ENCODE data around the gene DAB2IP. TPM values are rescaled to one million over a fixed set of nuclear protein-coding genes. Genes with fewer than 3 reads are reported as not detected.

Gene DAB2IP
- total and polyA plus RNA-seq, 2 of the 4 experiments (the other 2 are of a cell fraction), result 5.6 to 17.2 TPM

GRCh38 chr9:121673576-121673975 is 22.1 kb downstream of the DAB2IP start:
- Histone ChIP-seq H3K4me2 (ENCODE audit: low read depth, low read length) (no peak overlapping the region), H2BK120ac (ENCODE audit: low read depth, low read length) (no peak overlapping the region), H2AFZ (replicated peaks; ENCODE audit: low read length, poor library complexity) (no peak overlapping the region), H4K5ac (ENCODE audit: low read depth, low read length) (no peak overlapping the region), H3K9me1 (ENCODE audit: insufficient read depth, low read length) (peaks cover 22% of the 10 kb centered on the region), H3K14ac (replicated peaks; ENCODE audit: low read depth, low read length) (no peak overlapping the region), H2BK15ac (ENCODE audit: low read depth, low read length) (no peak overlapping the region), H3K36me3 (ENCODE audit: control insufficient read depth, insufficient read depth, low read length) (no peaks in the 10 kb centered on the region), H2BK20ac (ENCODE audit: low read depth, low read length) (no peak overlapping the region), H3K9me3 (ENCODE audit: control insufficient read depth, insufficient read depth, low read length) (peaks cover 2% of the 10 kb centered on the region), H3K27me3 (ENCODE audit: control insufficient read depth, insufficient read depth, low read length) (no peaks in the 10 kb centered on the region), H3K4me1 (ENCODE audit: control insufficient read depth, insufficient read depth, low read length) (peaks cover 9% of the 10 kb centered on the region), H3K9ac (ENCODE audit: low read depth, low read length) (no peak overlapping the region), H3K56ac (ENCODE audit: extremely low read depth, insufficient read depth, low read length) (no peak overlapping the region), H4K91ac (ENCODE audit: insufficient read depth, low read depth, low read length) (no peak overlapping the region), H2AK5ac (ENCODE audit: low read depth, low read length) (no peak overlapping the region), H3K18ac (ENCODE audit: low read depth, low read length) (no peak overlapping the region), H3K4ac (ENCODE audit: low read depth, low read length) (no peak overlapping the region), H4K20me1 (ENCODE audit: insufficient read depth, low read length) (peaks cover 12% of the 10 kb centered on the region), H2AK9ac (replicated peaks; ENCODE audit: low read depth, low read length, poor library complexity) (no peak overlapping the region), H4K8ac (ENCODE audit: low read depth in 2 of 2, low read length in 2 of 2) (no peak overlapping the region), H2BK5ac (ENCODE audit: low read depth, low read length, poor library complexity, severe bottlenecking) (no peak overlapping the region), H3K23ac (ENCODE audit: low read depth, low read length) (no peak overlapping the region), H3K79me1 (ENCODE audit: low read depth in 1 of 2, low read length in 2 of 2) (peaks cover 0 to 10% of the 10 kb centered on the region in 2 experiments; a peak in 1 of 4 replicates), H3K27ac (ENCODE audit: insufficient read depth, low read length) (no peak overlapping the region), H3K4me3 (ENCODE audit: insufficient read depth, low read depth, low read length) (no peak overlapping the region)
- no peak for ATAC-seq (ENCODE audit: low read depth)
- no peak for DNase-seq
- ChIA-PET POLR2A (ENCODE audit: unreplicated experiment) (no interaction called here), CTCF (no interaction called here)
- intact Hi-C loops (cut with micrococcal nuclease) (no loop called here), in situ Hi-C loops (cut with MboI; ENCODE audit: low sequenced_read_pairs) (no loop called here), dilution Hi-C loops (cut with HindIII; ENCODE audit: low sequenced_read_pairs, unreplicated experiment) (no loop called here)
- WGBS, 2 experiments (ENCODE audit: extremely low coverage in 2 of 2, insufficient read length in 1 of 2), result 96 to 100% methylated on average over 1 to 4 of the region's 7 CpGs
- TF ChIP-seq RAD21 (IDR thresholded peaks at IDR 0.05; ENCODE audit: low read length) (no peak), RCOR1 (IDR thresholded peaks at IDR 0.05; ENCODE audit: insufficient replicate concordance, low read length) (no peak), CTCF (conservative IDR thresholded peaks at IDR 0.05; ENCODE audit: low read depth, low read length) (no peak), CEBPB (IDR thresholded peaks at IDR 0.05; ENCODE audit: low read depth, low read length) (no peak), CHD1 (IDR thresholded peaks at IDR 0.05; ENCODE audit: low read depth, low read length) (no peak), SMC3 (IDR thresholded peaks at IDR 0.05; ENCODE audit: low read depth, low read length) (no peak), MXI1 (IDR thresholded peaks at IDR 0.05; ENCODE audit: borderline replicate concordance, low read depth, low read length) (no peak), BHLHE40 (IDR thresholded peaks at IDR 0.05; ENCODE audit: low read depth, low read length) (no peak), POLR2A (IDR thresholded peaks at IDR 0.05; ENCODE audit: low read depth, low read length) (no peak), FOS (IDR thresholded peaks at IDR 0.05; ENCODE audit: low read depth, low read length) (no peak), NFE2L2 (IDR thresholded peaks at IDR 0.05; ENCODE audit: low read depth, low read length) (no peak), USF2 (IDR thresholded peaks at IDR 0.05; ENCODE audit: low read depth, low read length) (no peak), ELK1 (IDR thresholded peaks at IDR 0.05; ENCODE audit: borderline replicate concordance, low read depth, low read length) (no peak)
- no TSS peak for BruUV-seq (replicated peaks)
